Measurements from ENCODE around the gene ABLIM1. TPM values are rescaled to one million over a fixed set of nuclear protein-coding genes. Genes with fewer than 3 reads are reported as not detected.

Gene ABLIM1
- 100 to 1,000 TPM; 152 to 373 (median 209) TPM for total RNA-seq

- Histone ChIP-seq H3K36me3 (no peaks in the 10 kb centered on the region), H3K27me3 (no peaks in the 10 kb centered on the region), H3K9me3 (peaks cover 0 to 6% (median 0%) of the 10 kb centered on the region in 4 donors), H3K27ac (no peak within 1 kb of the TSS), H3K4me1 (no peaks in the 10 kb centered on the region), H3K4me3 (no peak within 1 kb of the TSS)
- DNase-seq (ENCODE audit: low spot score in 2 of 2), result no peak
- 83 to 98% methylated on average over 2 of the region's 2 CpGs for WGBS, 2 donors
- TF ChIP-seq EP300 (IDR thresholded peaks at IDR 0.05), result no peak
- no peak for TF ChIP-seq POLR2A (IDR thresholded peaks at IDR 0.05)
- TF ChIP-seq CTCF (IDR thresholded peaks at IDR 0.05), result no peak
Measured at GRCh38 chr10:114658175-114658574, at the start of gene ABLIM1. Gene ABLIM1, minus strand, starts transcription at chr10:114658275. Its CDS starts 75 bp downstream, at chr10:114658200.

GRCh38 chr10:114706458-114707055 lies 48.5 kb upstream of the ABLIM1 start:
- H3K27me3 ChIP-seq, result no peaks in the 10 kb centered on the region
- no peaks in the 10 kb centered on the region for H3K4me1 ChIP-seq
- no peak for DNase-seq (ENCODE audit: low spot score in 2 of 2)
- peak overlapping the region in 1 of 4 donors; percentile 44 for H3K27ac ChIP-seq
- H3K4me3 ChIP-seq, result no peak overlapping the region
- no peaks in the 10 kb centered on the region for H3K36me3 ChIP-seq
- TF ChIP-seq CTCF (IDR thresholded peaks at IDR 0.05) (no peak), POLR2A (IDR thresholded peaks at IDR 0.05) (no peak), EP300 (IDR thresholded peaks at IDR 0.05) (peak in 1 of 2 donors; percentile 32)
- no peaks in the 10 kb centered on the region for H3K9me3 ChIP-seq
- WGBS, 2 donors, result 59 to 60% methylated on average over 4 of the region's 4 CpGs

- DNase-seq (ENCODE audit: low spot score in 2 of 2), result no peak
- H3K4me3 ChIP-seq, result no peak overlapping the region
- 89 to 90% methylated on average over 4 of the region's 4 CpGs for WGBS, 2 donors
- H3K27ac ChIP-seq, result no peak overlapping the region
- H3K9me3 ChIP-seq, result no peaks in the 10 kb centered on the region
- no peaks in the 10 kb centered on the region for H3K27me3 ChIP-seq
- no peaks in the 10 kb centered on the region for H3K4me1 ChIP-seq
- TF ChIP-seq CTCF (IDR thresholded peaks at IDR 0.05) (no peak), POLR2A (IDR thresholded peaks at IDR 0.05) (no peak), EP300 (IDR thresholded peaks at IDR 0.05) (no peak)
- H3K36me3 ChIP-seq, result no peaks in the 10 kb centered on the region
Measured at GRCh38 chr10:114704679-114705078, 46.6 kb upstream of the ABLIM1 start.

- H3K9me3 ChIP-seq, result no peaks in the 10 kb centered on the region
- TF ChIP-seq POLR2A (IDR thresholded peaks at IDR 0.05), result no peak
- TF ChIP-seq CTCF (IDR thresholded peaks at IDR 0.05), result peak; percentile 33 to 66 (median 46)
- DNase-seq (ENCODE audit: low spot score in 2 of 2), result no peak
- WGBS, 2 donors, result 42% methylated on average over 6 of the region's 6 CpGs
- H3K27ac ChIP-seq, result no peak overlapping the region
- no peaks in the 10 kb centered on the region for H3K27me3 ChIP-seq
- peaks cover 0 to 2% (median 0%) of the 10 kb centered on the region in 4 donors for H3K4me1 ChIP-seq
- no peak overlapping the region for H3K4me3 ChIP-seq
- H3K36me3 ChIP-seq, result no peaks in the 10 kb centered on the region
Measured at GRCh38 chr10:114703377-114704107, 45.5 kb upstream of the ABLIM1 start.
